ENCODE results near the gene GPX2. TPM values are rescaled to one million over a fixed set of nuclear protein-coding genes. Genes with fewer than 3 reads are reported as not detected.

Gene GPX2
- total and polyA plus RNA-seq, 10 of the 15 experiments (the other 5 are each of a cell fraction or from before 2014, with no cell fraction given), result not detected

- Histone ChIP-seq H3K79me2 (ENCODE audit: control insufficient read depth, insufficient read depth, low read length) (no peaks in the 10 kb centered on the region), H2AFZ (ENCODE audit: control insufficient read depth, low read depth, low read length) (no peak overlapping the region), H3K9ac (ENCODE audit: control insufficient read depth, insufficient read depth, low read length) (no peak overlapping the region), H3K4me1 (ENCODE audit: control insufficient read depth, insufficient read depth, low read length) (no peaks in the 10 kb centered on the region), H3K27ac (ENCODE audit: control insufficient read depth, insufficient read depth) (no peak overlapping the region), H3K4me3 (no peak overlapping the region), H3K27me3 (replicated peaks in 1 of 2; ENCODE audit: control insufficient read depth in 2 of 2, insufficient read depth in 2 of 2, low read length in 1 of 2) (no peaks in the 10 kb centered on the region), H3K4me2 (ENCODE audit: control insufficient read depth, insufficient read depth) (no peak overlapping the region), H3K36me3 (ENCODE audit: control insufficient read depth in 2 of 2, insufficient read depth in 2 of 2, low read length in 1 of 2) (peaks cover 3 to 16% of the 10 kb centered on the region in 2 experiments), H3K9me3 (replicated peaks; ENCODE audit: control insufficient read depth, insufficient read depth, low read length) (no peaks in the 10 kb centered on the region), H4K20me1 (ENCODE audit: control insufficient read depth, insufficient read depth) (no peaks in the 10 kb centered on the region)
- ChIA-PET SMC1A (ENCODE audit: uncharacterized antibody, unreplicated experiment) (interaction anchor here (0.9 to 2.4 kb wide), 5 partner anchors 11 to 550 kb away, joined by 3 to 25 read pairs (median 7); partner anchors contain the start of gene MTHFD1), RAD21 (ENCODE audit: unreplicated experiment) (interaction anchor here (0.8 to 2.5 kb wide), 3 partner anchors 22 to 49 kb away, joined by 3 to 10 read pairs (median 4); partner anchors contain the start of gene FNTB), CTCF (interaction anchor here (1.0 to 2.2 kb wide), 6 partner anchors 10 to 116 kb away, joined by 3 to 15 read pairs (median 7); no protein-coding TSS in a partner anchor), POLR2A (interaction anchor here (1.1 to 1.9 kb wide), 3 partner anchors 9 to 22 kb away, joined by 5 to 7 read pairs (median 6); no protein-coding TSS in a partner anchor)
- 100% methylated on average over 1 of the region's 1 CpG for WGBS (ENCODE audit: insufficient coverage, insufficient replicate concordance, low lambda C conversion rate, missing lambda C conversion rate)
- no peak for FAIRE-seq
- BruUV-seq (replicated peaks), result no TSS peak
- intact Hi-C loops (cut with micrococcal nuclease; ENCODE audit: unreplicated experiment), result no loop called here
- in situ Hi-C loops (cut with MboI), result no loop called here
- peak; percentile 64 for ATAC-seq
- no peak for DNase-seq (ENCODE audit: low read depth, low spot score)
- TF ChIP-seq CHD1 (IDR thresholded peaks at IDR 0.05; ENCODE audit: low read depth, low read length), result no peak
- no peak for TF ChIP-seq BHLHE40 (IDR thresholded peaks at IDR 0.05; ENCODE audit: borderline replicate concordance in 1 of 2, low read depth in 2 of 2, low read length in 1 of 2)
- TF ChIP-seq NKRF (conservative IDR thresholded peaks at IDR 0.05), result no peak
- no peak for TF ChIP-seq MXI1 (IDR thresholded peaks at IDR 0.05; ENCODE audit: low read depth, low read length)
- TF ChIP-seq SIN3A (IDR thresholded peaks at IDR 0.05; ENCODE audit: low read depth, low read length), result no peak
- TF ChIP-seq BCLAF1 (IDR thresholded peaks at IDR 0.05), result no peak
- no peak for TF ChIP-seq ATF3 (IDR thresholded peaks at IDR 0.05; ENCODE audit: borderline replicate concordance, extremely low read depth, low read depth, low read length)
- TF ChIP-seq HSF1 (IDR thresholded peaks at IDR 0.05; ENCODE audit: low read depth, low read length), result no peak
- no peak for TF ChIP-seq ZZZ3 (IDR thresholded peaks at IDR 0.05; ENCODE audit: control insufficient read depth, insufficient read length, low read depth)
- no peak for TF ChIP-seq BCL11A (IDR thresholded peaks at IDR 0.05; ENCODE audit: low read depth, low read length)
- TF ChIP-seq CBFB (IDR thresholded peaks at IDR 0.05; ENCODE audit: low read depth), result no peak
- no peak for TF ChIP-seq MLLT1 (IDR thresholded peaks at IDR 0.05)
- TF ChIP-seq NRF1 (conservative IDR thresholded peaks at IDR 0.05; ENCODE audit: low read depth, low read length), result no peak
Observed at GRCh38 chr14:64937171-64937820, 5.2 kb downstream of the GPX2 start.

All from GM12878 (cell line).